ENCODE results near the gene RASAL1.

- TF ChIP-seq EZH2phosphoT487 (IDR thresholded peaks at IDR 0.05; ENCODE audit: insufficient read depth, low read depth) (no peak), EZH2 (IDR thresholded peaks at IDR 0.05; ENCODE audit: insufficient read depth, poor library complexity, severe bottlenecking) (no peak)
Observed at GRCh38 chr12:113170457-113170856, 34.9 kb upstream of the RASAL1 start.
